KMS-11 (cell line): ENCODE results near the gene ERCC6L.

Experiments
- H2AFZ ChIP-seq: fragments of 200-600 bp; sonication (generic); 2 replicates; pipeline ENCODE4 v1.6.1; 2016; ENCODE audit warnings: antibody characterized with exemption, mixed run types, low read depth
- H3K27ac ChIP-seq: fragments of 200-600 bp; sonication (generic); 2 replicates; pipeline ENCODE4 v1.6.1; 2016; ENCODE audit warnings: mild to moderate bottlenecking, mixed run types
- H3K27me3 ChIP-seq: fragments of 200-600 bp; sonication (generic); 2 replicates; pipeline ENCODE4 v1.6.1; 2017; ENCODE audit warnings: mild to moderate bottlenecking, low read depth, mixed run types, moderate library complexity; ENCODE audit not compliant: insufficient read depth
- H3K36me3 ChIP-seq: fragments of 200-600 bp; sonication (generic); 2 replicates; pipeline ENCODE4 v1.6.1; 2017; ENCODE audit warnings: mild to moderate bottlenecking, mixed run types; ENCODE audit not compliant: insufficient read depth
- H3K4me1 ChIP-seq: fragments of 200-600 bp; sonication (generic); 2 replicates; pipeline ENCODE4 v1.6.1; 2016; ENCODE audit warnings: mild to moderate bottlenecking, low read depth, mixed run types; ENCODE audit not compliant: poor library complexity, severe bottlenecking
- H3K4me2 ChIP-seq: fragments of 200-600 bp; sonication (generic); 2 replicates; pipeline ENCODE4 v1.7.0; 2016; ENCODE audit warnings: mild to moderate bottlenecking, mixed run types
- H3K4me3 ChIP-seq: fragments of 200-600 bp; sonication (generic); IDR thresholded peaks from 2 replicates; pipeline ENCODE4 v1.6.1; 2017; ENCODE audit warnings: low read depth, low read length, mixed read lengths; ENCODE audit not compliant: insufficient read depth
- H3K79me2 ChIP-seq: fragments of 200-600 bp; sonication (generic); 2 replicates; pipeline ENCODE4 v1.6.1; 2016; ENCODE audit warnings: low read depth, mixed run types; ENCODE audit not compliant: insufficient read depth
- H3K9ac ChIP-seq: fragments of 200-600 bp; sonication (generic); 2 replicates; pipeline ENCODE4 v1.6.1; 2016; ENCODE audit warnings: mild to moderate bottlenecking, mixed run types
- H4K20me1 ChIP-seq: fragments of 200-600 bp; sonication (generic); 2 replicates; pipeline ENCODE4 v1.6.1; 2016; ENCODE audit warnings: mild to moderate bottlenecking, mixed run types; ENCODE audit not compliant: insufficient read depth
- TF ChIP-seq, protein P1 (sequence below): fragments of 200-600 bp; sonication (generic); conservative IDR thresholded peaks from 2 replicates; pipeline ENCODE4 v1.6.1; 2017; ENCODE audit warnings: low read depth, mild to moderate bottlenecking, antibody characterized with exemption, low read length, moderate library complexity, mixed read lengths

ERCC6L gene

DNA sequence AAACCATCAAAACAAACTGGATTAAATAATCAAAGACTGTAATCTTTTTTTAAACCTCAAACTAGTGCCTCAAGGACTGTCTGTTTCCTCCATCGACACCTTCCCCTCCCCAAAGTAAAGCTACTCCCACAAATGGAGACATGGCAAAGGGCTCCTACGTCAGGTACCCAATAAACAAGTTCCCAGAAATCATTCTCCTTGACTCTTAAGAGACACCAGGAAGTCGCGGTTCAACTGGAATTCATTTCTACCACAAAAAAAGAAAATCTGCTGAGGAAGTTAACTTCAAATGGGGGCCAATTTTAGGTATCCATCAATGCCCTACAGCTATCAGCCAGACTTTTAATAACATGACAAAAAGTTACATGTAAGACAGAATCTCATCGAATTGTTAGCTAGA is 35.7 kb upstream of the ERCC6L start:
- H2AFZ ChIP-seq: no peak overlapping the region
- peaks cover 21% of the 10 kb centered on the region for H3K4me1 ChIP-seq
- H3K79me2 ChIP-seq: peaks cover 30% of the 10 kb centered on the region
- H3K27ac ChIP-seq: no peak overlapping the region
- H3K36me3 ChIP-seq: peaks cover 21% of the 10 kb centered on the region; the same call in 1 of the 2 replicates
- H4K20me1 ChIP-seq: peaks cover 8% of the 10 kb centered on the region; the same call in 1 of the 2 replicates
- H3K9ac ChIP-seq: no peak overlapping the region
- H3K4me3 ChIP-seq: no peak overlapping the region
- TF ChIP-seq, protein P1, sequence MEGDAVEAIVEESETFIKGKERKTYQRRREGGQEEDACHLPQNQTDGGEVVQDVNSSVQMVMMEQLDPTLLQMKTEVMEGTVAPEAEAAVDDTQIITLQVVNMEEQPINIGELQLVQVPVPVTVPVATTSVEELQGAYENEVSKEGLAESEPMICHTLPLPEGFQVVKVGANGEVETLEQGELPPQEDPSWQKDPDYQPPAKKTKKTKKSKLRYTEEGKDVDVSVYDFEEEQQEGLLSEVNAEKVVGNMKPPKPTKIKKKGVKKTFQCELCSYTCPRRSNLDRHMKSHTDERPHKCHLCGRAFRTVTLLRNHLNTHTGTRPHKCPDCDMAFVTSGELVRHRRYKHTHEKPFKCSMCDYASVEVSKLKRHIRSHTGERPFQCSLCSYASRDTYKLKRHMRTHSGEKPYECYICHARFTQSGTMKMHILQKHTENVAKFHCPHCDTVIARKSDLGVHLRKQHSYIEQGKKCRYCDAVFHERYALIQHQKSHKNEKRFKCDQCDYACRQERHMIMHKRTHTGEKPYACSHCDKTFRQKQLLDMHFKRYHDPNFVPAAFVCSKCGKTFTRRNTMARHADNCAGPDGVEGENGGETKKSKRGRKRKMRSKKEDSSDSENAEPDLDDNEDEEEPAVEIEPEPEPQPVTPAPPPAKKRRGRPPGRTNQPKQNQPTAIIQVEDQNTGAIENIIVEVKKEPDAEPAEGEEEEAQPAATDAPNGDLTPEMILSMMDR: no peak
- peak overlapping the region; percentile 98 for H3K4me2 ChIP-seq
- H3K27me3 ChIP-seq: no peaks in the 10 kb centered on the region

DNA sequence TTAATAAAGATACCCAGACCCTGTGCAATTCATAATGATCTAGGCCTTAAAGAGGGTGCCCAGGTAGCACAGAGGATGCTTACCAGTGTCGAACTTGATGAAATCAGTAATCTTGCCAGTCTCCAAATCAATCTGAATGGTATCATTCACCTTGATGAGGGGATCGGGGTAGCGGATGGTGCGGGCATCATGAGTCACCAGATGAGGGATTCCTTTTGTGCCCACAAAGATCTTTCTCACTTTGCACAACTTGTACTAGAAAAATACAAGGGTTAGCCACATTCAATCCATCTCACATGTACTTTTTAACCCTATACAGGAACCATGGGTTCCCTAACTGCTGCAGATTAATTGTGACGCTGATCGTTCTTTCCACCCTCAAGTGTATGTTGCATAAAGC is 34.9 kb upstream of the ERCC6L start:
- no peak overlapping the region for H3K4me3 ChIP-seq
- H2AFZ ChIP-seq: no peak overlapping the region
- peak overlapping the region; percentile 98; the same call in 1 of the 2 replicates for H3K4me2 ChIP-seq
- TF ChIP-seq, protein P1: no peak
- H3K79me2 ChIP-seq: peaks cover 30% of the 10 kb centered on the region
- H4K20me1 ChIP-seq: peaks cover 8% of the 10 kb centered on the region; the same call in 1 of the 2 replicates
- no peak overlapping the region for H3K9ac ChIP-seq
- H3K27ac ChIP-seq: no peak overlapping the region
- peaks cover 21% of the 10 kb centered on the region for H3K4me1 ChIP-seq
- H3K36me3 ChIP-seq: peaks cover 21% of the 10 kb centered on the region; the same call in 1 of the 2 replicates
- H3K27me3 ChIP-seq: no peaks in the 10 kb centered on the region

DNA sequence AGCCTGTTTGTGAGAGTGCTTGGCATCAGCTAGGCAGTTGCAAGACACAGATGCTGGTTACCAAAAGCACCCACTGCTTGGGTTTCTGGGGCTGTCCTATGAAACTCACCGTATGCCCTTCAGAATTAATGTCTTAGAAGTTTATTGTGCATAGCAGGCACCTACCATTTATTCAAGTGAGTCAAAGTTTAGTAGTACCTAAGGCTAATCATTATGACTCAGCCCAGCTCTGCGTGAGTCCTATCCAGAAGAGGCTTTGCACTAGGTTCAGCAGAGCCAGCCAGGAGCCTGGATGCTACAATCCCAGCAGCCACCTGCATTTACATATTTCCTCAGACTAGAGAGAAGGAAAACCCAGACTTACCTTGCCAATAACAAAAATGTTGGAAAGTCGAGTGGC is 34.0 kb upstream of the ERCC6L start:
- Histone ChIP-seq H4K20me1 (peaks cover 8% of the 10 kb centered on the region; the same call in 1 of the 2 replicates), H3K4me1 (peaks cover 21% of the 10 kb centered on the region), H3K4me2 (no peak overlapping the region), H3K79me2 (peaks cover 30% of the 10 kb centered on the region), H3K9ac (no peak overlapping the region), H3K27ac (no peak overlapping the region), H3K4me3 (no peak overlapping the region), H2AFZ (no peak overlapping the region), H3K36me3 (peaks cover 21% of the 10 kb centered on the region; the same call in 1 of the 2 replicates), H3K27me3 (no peaks in the 10 kb centered on the region)
- TF ChIP-seq, protein P1: no peak

DNA sequence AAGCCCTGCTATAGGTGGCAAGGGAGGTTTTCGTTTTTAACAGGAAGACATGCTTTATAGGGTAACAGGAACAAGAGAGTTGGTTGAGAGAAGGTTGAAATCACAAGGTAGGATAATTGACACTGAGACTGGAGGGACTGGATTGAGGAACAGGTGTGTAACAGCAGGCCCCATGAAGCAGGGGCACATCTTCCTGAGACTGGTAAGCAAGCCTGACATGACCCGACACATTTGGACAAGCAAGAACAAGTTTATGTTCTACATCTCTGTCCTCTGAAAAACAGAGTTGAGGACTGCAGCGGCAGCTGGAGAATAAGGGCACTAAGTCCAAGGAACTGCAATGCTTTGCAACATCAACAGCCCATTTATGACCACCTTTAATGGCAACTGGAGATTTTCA is 33.0 kb upstream of the ERCC6L start:
- Histone ChIP-seq H3K27ac (no peak overlapping the region), H2AFZ (no peak overlapping the region), H3K79me2 (peaks cover 27% of the 10 kb centered on the region), H3K4me2 (no peak overlapping the region), H3K4me3 (no peak overlapping the region), H3K9ac (no peak overlapping the region), H3K27me3 (no peaks in the 10 kb centered on the region), H3K4me1 (peaks cover 21% of the 10 kb centered on the region), H3K36me3 (peaks cover 21% of the 10 kb centered on the region; the same call in 1 of the 2 replicates), H4K20me1 (peaks cover 8% of the 10 kb centered on the region; the same call in 1 of the 2 replicates)
- TF ChIP-seq, protein P1: no peak
